Gastroesophageal sphincter (tissue), 3 donors: ENCODE data around the gene LSM4.

ENCODE experiments used
- CTCF ChIP-seq, 4 experiments: fragments of 200-600 bp in 2 of 4; fragments of 450-650 bp in 2 of 4; sonication (generic) in 1 of 4; IDR thresholded peaks; one replicate each; pipeline ENCODE4 v1.5.1; 2017 to 2019; ENCODE audit warnings: antibody characterized with exemption in 4 of 4, mild to moderate bottlenecking in 2 of 4, moderate library complexity in 2 of 4
- EP300 ChIP-seq: sonication (generic); formaldehyde crosslinking; IDR thresholded peaks from one replicate; pipeline ENCODE4 v1.6.1; 2017; ENCODE audit warnings: antibody characterized with exemption, mild to moderate bottlenecking
- POLR2A ChIP-seq, 2 donors: fragments of 450-650 bp; IDR thresholded peaks; one replicate each; pipeline ENCODE4 v1.6.1; 2017; ENCODE audit warnings: antibody characterized with exemption in 2 of 2, mild to moderate bottlenecking in 2 of 2, moderate library complexity in 1 of 2
- POLR2AphosphoS5 ChIP-seq: sonication (generic); formaldehyde crosslinking; IDR thresholded peaks from one replicate; pipeline ENCODE4 v1.6.1; 2017; ENCODE audit warnings: antibody characterized with exemption

GRCh38 chr19:18308948-18309325 lies 13.9 kb downstream of the LSM4 start:
- TF ChIP-seq POLR2A (IDR thresholded peaks at IDR 0.05) = no peak
- no peak for TF ChIP-seq CTCF (IDR thresholded peaks at IDR 0.05)
- no peak for TF ChIP-seq POLR2AphosphoS5
- TF ChIP-seq EP300 = no peak
